DOHH2 (cell line): ENCODE data around the gene FSTL4.

Experiments
- H3F3A ChIP-seq: fragments of 200-600 bp; sonication (generic), shearing (Covaris generic); 2 replicates; pipeline ENCODE4 v1.6.0; 2016; ENCODE audit warnings: antibody characterized with exemption, mild to moderate bottlenecking; ENCODE audit not compliant: control insufficient read depth, insufficient read depth
- H3K27ac ChIP-seq: fragments of 200-600 bp; sonication (generic); 2 replicates; pipeline ENCODE4 v1.5.1; 2014; ENCODE audit warnings: low read depth, mild to moderate bottlenecking, low read length, moderate library complexity
- H3K27me3 ChIP-seq: fragments of 200-600 bp; sonication (generic); 2 replicates; pipeline ENCODE4 v1.6.1; 2014; ENCODE audit warnings: mild to moderate bottlenecking, low read length, mixed read lengths; ENCODE audit not compliant: control insufficient read depth
- H3K36me3 ChIP-seq: fragments of 200-600 bp; sonication (generic); 2 replicates; pipeline ENCODE4 v1.6.1; 2014; ENCODE audit warnings: mild to moderate bottlenecking, low read length, moderate library complexity, mixed read lengths; ENCODE audit not compliant: control insufficient read depth
- H3K4me1 ChIP-seq: fragments of 200-600 bp; sonication (generic); 2 replicates; pipeline ENCODE4 v1.6.1; 2014; ENCODE audit warnings: mild to moderate bottlenecking, low read length, mixed read lengths; ENCODE audit not compliant: control insufficient read depth
- H3K4me2 ChIP-seq: fragments of 200-600 bp; sonication (generic); 2 replicates; pipeline ENCODE4 v1.6.0; 2014; ENCODE audit warnings: mild to moderate bottlenecking, low read length, moderate library complexity
- H3K4me3 ChIP-seq: fragments of 200-600 bp; sonication (generic); 2 replicates; pipeline ENCODE4 v1.5.1; 2014; ENCODE audit warnings: mild to moderate bottlenecking, low read length, mixed read lengths
- H3K79me2 ChIP-seq: fragments of 200-600 bp; sonication (generic); 2 replicates; pipeline ENCODE4 v1.6.1; 2014; ENCODE audit warnings: mild to moderate bottlenecking, low read length, mixed read lengths; ENCODE audit not compliant: control insufficient read depth
- H3K9me2 ChIP-seq: fragments of 200-600 bp; sonication (generic); replicated peaks from 2 replicates; pipeline ENCODE4 v1.6.1; 2014; ENCODE audit warnings: mild to moderate bottlenecking, low read length, mixed read lengths; ENCODE audit not compliant: control insufficient read depth
- H3K9me3 ChIP-seq: fragments of 200-600 bp; sonication (generic); 2 replicates; pipeline ENCODE4 v1.6.1; 2014; ENCODE audit warnings: antibody characterized with exemption, low read length, mixed read lengths; ENCODE audit not compliant: control insufficient read depth, insufficient read depth
- H4K20me1 ChIP-seq: fragments of 200-600 bp; sonication (generic); 2 replicates; pipeline ENCODE4 v1.6.0; 2014; ENCODE audit warnings: low read depth, mild to moderate bottlenecking, antibody characterized with exemption, low read length, moderate library complexity; ENCODE audit not compliant: control insufficient read depth, insufficient read depth
- CTCF ChIP-seq: fragments of 200-600 bp; sonication (generic); IDR thresholded peaks from one replicate; pipeline ENCODE4 v1.5.1; 2014; ENCODE audit warnings: antibody characterized with exemption, mild to moderate bottlenecking, low read depth, low read length; ENCODE audit not compliant: poor library complexity, severe bottlenecking
- EZH2phosphoT487 ChIP-seq: fragments of 200-600 bp; sonication (generic); IDR thresholded peaks from 2 replicates; pipeline ENCODE4 v1.6.1; 2017; ENCODE audit warnings: borderline replicate concordance, mild to moderate bottlenecking, antibody characterized with exemption, low read length, moderate library complexity, mixed read lengths

The FSTL4 gene

GRCh38 chr5:133304178-133304577 lies 308.2 kb downstream of the FSTL4 start:
- H3K79me2 ChIP-seq: no peaks in the 10 kb centered on the region
- peaks cover 11% of the 10 kb centered on the region; the same call in 1 of the 2 replicates for H3K27me3 ChIP-seq
- H3F3A ChIP-seq: no peaks in the 10 kb centered on the region
- H3K36me3 ChIP-seq: no peaks in the 10 kb centered on the region
- no peaks in the 10 kb centered on the region for H3K4me1 ChIP-seq
- no peaks in the 10 kb centered on the region for H3K9me3 ChIP-seq
- H4K20me1 ChIP-seq: no peaks in the 10 kb centered on the region
- no peak overlapping the region for H3K27ac ChIP-seq
- no peaks in the 10 kb centered on the region for H3K9me2 ChIP-seq
- TF ChIP-seq CTCF (no peak), EZH2phosphoT487 (no peak)
- no peak overlapping the region for H3K4me3 ChIP-seq
- no peak overlapping the region for H3K4me2 ChIP-seq

- Histone ChIP-seq H3K4me3 (no peak overlapping the region), H3K9me3 (no peaks in the 10 kb centered on the region), H3K9me2 (no peaks in the 10 kb centered on the region), H3K4me2 (no peak overlapping the region), H3K27me3 (peaks cover 11% of the 10 kb centered on the region; the same call in 1 of the 2 replicates), H3K79me2 (no peaks in the 10 kb centered on the region), H3F3A (no peaks in the 10 kb centered on the region), H3K36me3 (no peaks in the 10 kb centered on the region), H4K20me1 (no peaks in the 10 kb centered on the region), H3K27ac (no peak overlapping the region), H3K4me1 (no peaks in the 10 kb centered on the region)
- TF ChIP-seq EZH2phosphoT487: no peak
- no peak for TF ChIP-seq CTCF
Observed at GRCh38 chr5:133303298-133303697, 309.0 kb downstream of the FSTL4 start.

GRCh38 chr5:133299728-133300127 lies 312.6 kb downstream of the FSTL4 start:
- H3K79me2 ChIP-seq: no peaks in the 10 kb centered on the region
- peaks cover 11% of the 10 kb centered on the region for H3K27me3 ChIP-seq
- no peaks in the 10 kb centered on the region for H3K36me3 ChIP-seq
- no peak overlapping the region for H3K27ac ChIP-seq
- H4K20me1 ChIP-seq: no peaks in the 10 kb centered on the region
- TF ChIP-seq EZH2phosphoT487 (no peak), CTCF (no peak)
- H3K9me2 ChIP-seq: no peaks in the 10 kb centered on the region
- no peak overlapping the region for H3K4me2 ChIP-seq
- H3K4me1 ChIP-seq: no peaks in the 10 kb centered on the region
- no peak overlapping the region for H3K4me3 ChIP-seq
- no peaks in the 10 kb centered on the region for H3K9me3 ChIP-seq
- no peaks in the 10 kb centered on the region for H3F3A ChIP-seq

GRCh38 chr5:133299021-133299420 lies 313.3 kb downstream of the FSTL4 start:
- Histone ChIP-seq H3K36me3 (no peaks in the 10 kb centered on the region), H3K4me3 (no peak overlapping the region), H3K27me3 (peaks cover 9% of the 10 kb centered on the region), H3K9me3 (no peaks in the 10 kb centered on the region), H4K20me1 (no peaks in the 10 kb centered on the region), H3F3A (no peaks in the 10 kb centered on the region), H3K9me2 (no peaks in the 10 kb centered on the region), H3K4me2 (no peak overlapping the region), H3K27ac (no peak overlapping the region), H3K4me1 (no peaks in the 10 kb centered on the region), H3K79me2 (no peaks in the 10 kb centered on the region)
- TF ChIP-seq EZH2phosphoT487 (no peak), CTCF (no peak)
